Renal pelvis (tissue), 4 donors: ENCODE data around the gene SIK3. TPM values are rescaled to one million over a fixed set of nuclear protein-coding genes. Genes with fewer than 3 reads are reported as not detected.
"Not testable (repeated sequence)": the region's sequence is repeated elsewhere in the genome, so short reads cannot be mapped to it uniquely, and the experiment has no call there.

Source experiments
- DNase-seq: peaks from one replicate; pipeline ENCODE4 v3.0.0-alpha.2; 2013
- polyA plus RNA-seq, 3 donors: library from polyadenylated mRNA; unstranded; fragments of 120-200 nt; gene quantifications; one replicate each; pipeline ENCODE4 v1.2.1, GENCODE V29; 2013; ENCODE audit not compliant: insufficient read length in 3 of 3

Gene SIK3
- polyA plus RNA-seq, 3 donors = 34.9 to 46.3 (median 45.6) TPM

DNA sequence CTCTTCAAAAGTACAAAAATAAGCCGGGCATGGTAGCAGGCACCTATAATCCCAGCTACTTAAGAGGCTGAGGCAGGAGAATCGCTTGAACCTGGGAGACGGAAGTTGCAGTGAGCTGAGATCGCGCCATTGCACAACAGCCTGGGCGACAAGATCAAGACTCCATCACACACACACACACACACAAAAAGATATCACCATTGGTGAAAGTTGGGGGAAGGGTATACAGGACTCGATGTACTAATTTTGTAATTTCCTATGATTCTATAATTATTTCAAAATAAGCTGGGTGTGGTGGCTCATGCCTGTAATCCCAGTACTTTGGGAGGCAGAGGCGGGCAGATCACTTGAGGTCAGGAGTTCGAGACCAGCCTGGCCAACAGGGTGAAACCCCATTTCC lies 48.1 kb downstream of the SIK3 start:
- not testable (repeated sequence) for DNase-seq

DNA sequence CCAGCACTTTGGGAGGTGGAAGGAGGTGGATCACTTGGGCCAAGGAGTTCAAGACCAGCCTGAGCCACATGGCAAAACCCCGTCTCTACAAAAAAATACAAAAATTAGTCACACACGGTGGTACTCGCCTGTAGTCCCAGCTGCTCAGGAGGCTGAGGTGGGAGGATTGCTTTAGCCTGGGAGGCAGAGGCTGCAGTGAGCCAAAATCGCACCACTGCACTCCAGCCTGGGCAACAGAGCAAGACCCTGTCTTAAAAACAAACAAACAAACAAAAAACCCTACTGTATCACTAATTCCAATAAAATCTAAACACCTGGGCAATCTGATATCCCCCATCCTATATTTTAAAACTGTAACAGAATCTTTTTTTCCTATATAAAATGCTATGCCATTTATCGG lies 51.6 kb downstream of the SIK3 start:
- not testable (repeated sequence) for DNase-seq

DNA sequence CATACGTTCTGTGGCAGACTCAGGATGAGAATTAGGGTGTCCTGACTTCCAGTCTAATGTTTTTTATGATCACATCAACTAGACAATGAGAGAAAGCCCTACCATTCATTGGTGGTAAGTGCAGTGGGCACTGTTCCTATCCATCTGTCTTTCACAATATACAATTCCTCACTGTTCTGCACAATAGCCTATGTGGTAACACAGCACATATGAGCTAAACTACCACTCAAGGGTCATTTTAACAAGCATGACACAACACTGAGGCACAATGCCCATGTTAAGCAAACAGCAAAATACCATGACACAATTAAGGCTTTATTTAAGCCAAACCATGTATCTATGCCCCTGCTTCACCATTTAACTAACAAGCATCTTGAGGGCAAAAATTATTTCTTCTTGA lies 52.3 kb downstream of the SIK3 start:
- no peak for DNase-seq

DNA sequence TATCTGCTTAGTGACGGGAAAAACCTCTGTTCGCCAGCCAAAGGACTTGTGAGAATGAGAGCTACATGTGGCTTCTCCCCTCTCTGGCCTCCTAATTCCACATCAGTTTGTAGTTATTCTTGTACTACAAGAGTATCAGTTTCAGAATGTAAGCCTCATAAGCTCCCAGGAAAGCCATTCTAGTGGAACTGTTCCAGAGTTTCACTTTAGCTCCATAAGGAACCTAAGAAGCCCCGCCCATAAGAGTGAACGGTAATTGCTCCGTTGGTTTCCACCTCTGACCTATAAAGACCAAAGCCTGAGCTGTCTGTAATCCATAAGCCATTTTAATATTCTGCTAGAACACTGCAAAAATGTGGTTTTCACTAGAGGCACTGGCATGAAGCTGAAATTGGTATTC lies 53.0 kb downstream of the SIK3 start:
- peak; percentile 81 for DNase-seq

DNA sequence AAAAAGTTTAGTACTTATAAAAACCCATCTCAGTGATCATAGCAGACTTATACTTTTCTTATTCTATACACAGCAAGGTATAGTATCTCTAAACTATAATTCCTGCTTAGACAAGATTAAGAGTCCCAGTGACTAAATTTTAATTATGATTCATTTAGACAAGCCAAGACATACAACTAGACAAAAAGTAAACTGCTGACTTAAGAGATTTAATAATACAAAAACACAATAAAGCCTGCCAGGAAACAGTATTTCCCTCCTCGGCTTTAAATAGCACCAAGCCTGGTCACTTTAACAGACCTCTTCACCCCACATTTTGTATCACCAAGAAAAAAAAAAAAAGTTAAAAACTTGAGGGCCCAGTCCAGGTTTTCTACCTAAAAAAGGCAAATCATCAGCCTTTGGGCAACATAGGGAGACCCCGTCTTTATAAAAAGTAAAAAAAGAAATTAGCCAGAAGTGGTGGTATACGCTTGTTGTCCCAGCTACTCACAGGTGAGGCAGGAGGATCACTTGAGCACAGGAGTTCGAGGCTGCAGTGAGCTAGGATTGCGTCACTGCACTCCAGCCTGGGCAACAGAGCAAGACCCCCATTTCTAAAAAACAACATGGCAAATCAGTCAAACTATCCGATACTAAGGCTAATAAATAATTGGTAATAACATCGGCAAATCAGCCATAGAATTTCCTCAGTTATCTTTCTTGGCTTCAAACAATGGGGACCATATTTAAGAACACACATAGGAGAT lies 53.8 kb downstream of the SIK3 start:
- DNase-seq = no peak

DNA sequence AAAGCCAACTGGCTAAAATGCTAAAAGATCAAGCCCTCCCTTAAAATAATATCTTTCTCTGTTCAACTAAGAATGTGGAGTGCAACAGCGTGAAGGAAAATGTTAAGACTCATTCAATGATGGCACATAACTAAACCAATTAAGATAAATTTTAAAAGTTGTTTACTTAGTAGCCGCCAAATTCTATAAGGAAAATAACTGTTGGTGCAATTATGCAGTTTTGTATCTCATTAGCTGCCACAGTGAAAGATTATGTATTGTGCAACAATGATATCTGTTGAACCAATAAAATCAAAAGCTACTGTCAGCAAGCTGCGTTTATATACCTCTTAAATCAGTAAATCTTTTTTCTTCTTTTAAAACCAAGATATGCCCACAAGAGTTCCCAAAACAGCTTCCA lies 55.5 kb downstream of the SIK3 start:
- no peak for DNase-seq

DNA sequence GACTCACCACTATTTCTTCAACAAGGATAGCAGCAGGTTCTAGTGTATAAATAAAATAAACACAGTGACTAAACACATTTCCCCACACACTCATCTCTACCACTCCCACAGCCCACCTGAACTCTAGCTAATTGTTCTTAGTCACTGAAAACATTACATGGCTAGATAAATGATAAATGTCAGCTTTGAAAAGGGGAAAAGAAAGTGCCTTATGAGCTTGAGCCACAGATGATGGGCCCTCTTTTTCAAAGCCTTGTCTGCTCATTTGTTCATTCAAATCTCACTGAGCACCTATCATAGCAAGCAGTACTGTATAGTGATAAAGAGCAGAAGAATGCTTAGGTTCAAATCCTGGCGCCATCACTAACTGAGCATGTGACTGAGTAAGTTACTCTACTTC lies 58.3 kb downstream of the SIK3 start:
- DNase-seq = no peak

DNA sequence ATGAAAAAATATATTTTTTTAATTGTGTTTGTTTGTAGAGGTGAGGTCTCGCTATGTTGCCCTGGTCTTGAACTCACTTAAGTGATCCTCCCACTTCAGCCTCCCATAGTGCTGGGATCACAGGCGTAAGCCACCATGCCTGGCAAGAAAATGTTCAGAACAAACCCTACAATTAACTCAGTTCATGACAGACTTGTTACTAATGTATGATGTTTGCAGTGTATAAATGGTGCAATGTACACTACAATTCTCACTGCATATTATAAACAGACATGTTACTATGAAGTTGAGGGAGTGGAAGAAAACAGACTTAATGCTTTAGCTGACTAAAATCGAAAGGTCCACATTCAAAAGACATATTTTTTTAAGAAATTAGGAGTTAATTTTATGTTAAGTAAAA lies 59.0 kb downstream of the SIK3 start:
- DNase-seq = no peak

DNA sequence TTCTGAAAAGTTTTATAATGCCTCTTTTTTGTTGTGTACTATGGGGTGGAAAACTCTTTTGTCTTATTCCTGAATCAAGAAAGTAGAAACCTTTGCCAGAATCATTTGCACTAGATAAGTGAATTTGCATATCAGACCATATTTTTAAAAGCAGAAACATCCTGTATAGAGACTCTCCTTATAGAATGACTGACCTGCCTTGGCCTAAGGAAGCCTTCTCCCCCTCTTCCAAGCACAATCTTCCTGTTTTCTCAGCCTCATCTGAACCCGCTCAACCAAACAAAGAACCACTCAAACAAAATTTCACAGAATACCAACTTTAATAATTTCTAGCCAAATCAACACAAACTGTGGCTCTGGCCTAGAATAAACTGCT lies 60.3 kb downstream of the SIK3 start:
- DNase-seq = no peak

DNA sequence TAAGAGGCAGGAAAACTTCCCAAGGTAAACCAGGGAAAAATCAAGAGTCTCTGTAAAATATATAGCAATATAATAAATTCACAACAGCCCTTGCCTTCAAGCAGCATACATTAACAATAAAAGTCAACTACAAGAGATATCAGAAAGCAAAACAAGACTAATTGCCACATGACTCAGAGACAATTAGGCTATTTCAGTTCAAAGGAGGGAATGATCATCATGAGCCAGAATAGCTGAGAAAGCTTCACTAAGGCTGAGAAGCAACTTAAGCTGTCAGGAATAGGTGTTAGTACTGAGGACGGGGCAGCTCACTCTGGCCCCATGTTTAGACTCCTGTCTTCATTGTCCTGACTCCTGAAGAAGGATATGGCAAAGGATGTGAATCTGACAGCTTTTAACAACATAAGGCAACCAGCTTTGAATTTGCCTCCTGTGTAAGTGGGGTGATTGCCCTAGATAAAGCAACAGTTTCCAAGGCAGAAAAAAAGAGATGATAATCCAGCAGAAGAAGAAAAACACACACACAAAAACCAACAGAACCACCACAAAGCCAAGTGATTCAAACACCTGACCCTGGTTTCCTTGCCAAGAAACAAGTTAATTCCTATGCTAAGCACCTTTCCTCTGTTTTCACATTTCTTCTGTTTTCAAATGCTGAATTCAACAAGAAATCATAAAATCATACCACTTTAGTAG lies 60.8 kb downstream of the SIK3 start:
- no peak for DNase-seq

DNA sequence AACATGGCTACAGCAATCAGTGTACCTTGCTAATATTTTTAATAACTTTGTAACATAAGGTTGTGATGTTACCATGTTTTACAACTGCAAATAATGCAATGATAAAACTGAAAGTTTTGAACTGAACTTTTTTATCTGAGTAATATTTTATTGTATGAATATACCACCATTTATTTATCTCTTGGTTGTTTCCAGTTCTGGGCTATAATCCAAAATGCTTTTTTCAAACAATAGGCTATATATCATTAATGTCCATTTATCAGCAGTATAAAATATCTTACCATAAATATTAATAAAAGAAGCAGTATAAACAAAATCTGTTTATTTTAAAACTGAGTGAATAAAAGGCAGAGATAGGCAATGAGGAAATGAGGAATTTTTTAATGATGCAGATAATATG lies 63.3 kb downstream of the SIK3 start:
- no peak for DNase-seq

DNA sequence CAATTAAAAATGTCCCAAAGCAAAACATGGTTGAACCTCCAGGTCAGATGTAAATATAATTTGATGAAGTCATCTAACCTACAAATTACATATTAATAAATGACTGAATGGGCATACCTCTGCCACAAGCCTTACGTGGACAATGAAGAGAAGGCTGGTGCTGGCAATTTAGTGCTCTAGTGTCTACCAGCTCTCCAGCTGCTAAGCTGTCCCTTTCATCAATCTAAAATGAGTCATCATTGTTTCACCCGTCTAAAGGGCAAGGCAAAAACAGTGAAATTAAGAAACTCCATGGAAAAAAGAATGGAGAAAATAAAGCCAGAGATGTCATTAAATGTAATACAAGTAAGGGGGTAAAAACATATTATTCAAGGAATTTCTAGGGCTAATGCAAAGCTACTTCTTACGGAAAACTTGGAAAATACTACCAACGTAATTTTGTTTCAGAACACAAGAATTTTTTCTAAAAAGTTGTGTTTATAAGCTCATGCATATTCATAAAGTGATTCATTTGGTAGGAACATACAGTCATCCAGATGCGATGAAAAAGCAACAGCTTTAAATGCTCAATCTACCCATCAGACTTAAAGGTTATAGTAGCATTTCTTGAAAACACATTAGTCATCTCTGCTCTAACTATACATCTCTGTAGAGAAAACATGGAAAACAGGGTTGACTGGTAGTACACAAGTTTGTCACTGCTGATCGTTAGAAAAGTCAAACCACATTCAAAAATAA lies 71.5 kb downstream of the SIK3 start:
- no peak for DNase-seq

DNA sequence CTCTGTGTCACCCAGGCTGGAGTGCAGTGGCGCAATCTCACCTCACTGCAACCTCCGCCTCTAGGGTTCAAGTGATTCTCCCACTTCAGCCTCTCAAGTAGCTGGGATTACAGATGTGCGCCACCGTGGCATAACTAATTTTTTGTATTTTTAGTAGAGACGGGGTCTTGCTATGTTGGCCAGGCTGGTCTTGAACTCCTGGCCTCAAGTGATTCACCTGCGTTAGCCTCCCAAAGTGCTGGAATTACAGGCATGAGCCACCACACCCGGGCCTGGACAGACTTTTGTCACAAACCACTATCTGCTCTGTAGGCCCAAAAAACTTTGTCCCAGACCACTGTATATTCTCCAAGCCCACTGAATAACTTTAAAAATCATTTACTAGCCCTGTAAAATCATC lies 74.5 kb downstream of the SIK3 start:
- not testable (repeated sequence) for DNase-seq

DNA sequence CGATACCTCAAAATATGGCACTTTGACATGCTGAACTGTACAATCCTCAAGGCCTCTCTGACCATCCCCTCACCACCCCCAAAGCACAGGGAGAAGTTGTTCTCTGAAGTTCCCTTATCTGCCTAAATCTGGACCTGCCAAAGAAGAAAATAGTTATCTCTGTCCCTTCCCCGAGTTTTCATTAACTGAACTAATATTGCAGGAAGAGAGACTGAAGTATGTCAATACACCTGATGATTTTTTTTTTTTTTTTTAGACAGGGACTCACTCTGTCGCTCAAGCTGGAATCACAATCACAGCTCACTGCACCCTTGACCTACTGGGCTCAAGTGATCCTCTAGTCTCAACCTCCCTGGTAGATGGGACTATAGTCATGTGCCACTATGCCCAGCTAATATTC lies 75.0 kb downstream of the SIK3 start:
- DNase-seq = no peak

DNA sequence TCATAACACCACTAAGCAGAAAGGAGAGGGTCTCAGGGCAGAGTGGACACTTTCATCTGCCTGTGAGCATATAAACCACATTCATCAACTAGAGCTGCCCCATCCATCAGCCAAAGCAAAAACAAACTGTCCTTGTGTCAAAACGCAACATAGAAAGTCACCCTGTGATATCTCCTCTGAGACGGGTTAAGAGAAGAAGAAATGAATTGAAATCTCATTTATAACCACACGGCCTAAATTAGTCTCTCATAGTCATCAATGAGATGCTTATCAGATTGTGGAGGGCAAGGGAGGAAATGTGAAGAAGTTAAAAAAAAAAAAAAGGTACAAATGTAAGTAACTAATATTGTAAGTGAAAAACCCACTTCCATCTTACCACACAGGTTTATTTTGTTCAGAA lies 75.7 kb downstream of the SIK3 start:
- DNase-seq = no peak

DNA sequence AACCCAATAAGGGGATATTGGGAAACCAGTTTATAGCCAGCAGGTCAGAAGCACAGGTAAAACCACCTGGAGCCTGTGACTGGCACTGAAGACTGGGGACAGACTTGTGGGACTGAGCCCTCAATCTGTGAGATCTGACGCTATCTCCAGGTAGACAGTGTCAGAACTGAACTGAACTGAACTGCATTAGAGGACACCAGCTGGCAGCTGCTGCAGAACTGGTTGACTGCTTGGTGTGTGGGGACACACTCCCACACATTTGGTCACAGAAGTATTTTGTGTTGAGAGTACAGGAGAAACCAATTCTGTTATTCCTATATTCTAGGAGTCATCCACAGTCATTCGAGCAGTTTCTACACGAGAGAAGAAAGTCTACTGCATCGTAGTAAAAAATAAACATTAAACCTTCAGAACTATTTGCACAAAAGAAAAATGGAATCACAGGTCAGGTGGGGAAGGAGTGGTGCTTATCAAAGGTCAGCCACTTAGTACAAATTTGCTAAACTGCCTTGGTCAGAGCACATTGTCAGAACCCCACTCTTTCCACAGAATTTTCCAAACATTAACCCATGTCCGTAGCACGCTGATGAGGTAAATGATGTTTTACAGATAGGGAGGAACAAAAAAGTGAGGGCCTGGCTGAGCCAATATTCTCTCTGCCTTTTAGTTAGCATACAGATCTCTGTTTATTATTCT lies 77.2 kb downstream of the SIK3 start:
- DNase-seq = no peak

DNA sequence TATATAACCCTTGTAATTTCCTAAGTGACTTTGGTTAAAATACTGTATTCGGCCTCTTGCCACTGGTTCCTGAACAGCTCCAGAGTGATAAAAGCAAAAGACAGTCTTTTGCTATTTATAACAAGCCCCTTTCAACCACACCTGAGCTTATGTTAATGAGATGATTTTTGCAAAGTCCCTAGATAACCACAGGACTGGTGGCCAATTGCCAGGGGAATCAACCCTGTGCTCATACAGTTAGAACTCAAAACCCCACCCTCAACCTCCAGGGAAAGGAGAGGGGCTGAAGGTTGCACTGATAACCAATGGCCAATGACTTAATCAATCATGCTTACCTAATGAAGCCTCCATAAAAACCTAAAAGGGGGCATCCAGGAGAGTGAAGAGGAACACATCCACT lies 77.9 kb downstream of the SIK3 start:
- DNase-seq = no peak

DNA sequence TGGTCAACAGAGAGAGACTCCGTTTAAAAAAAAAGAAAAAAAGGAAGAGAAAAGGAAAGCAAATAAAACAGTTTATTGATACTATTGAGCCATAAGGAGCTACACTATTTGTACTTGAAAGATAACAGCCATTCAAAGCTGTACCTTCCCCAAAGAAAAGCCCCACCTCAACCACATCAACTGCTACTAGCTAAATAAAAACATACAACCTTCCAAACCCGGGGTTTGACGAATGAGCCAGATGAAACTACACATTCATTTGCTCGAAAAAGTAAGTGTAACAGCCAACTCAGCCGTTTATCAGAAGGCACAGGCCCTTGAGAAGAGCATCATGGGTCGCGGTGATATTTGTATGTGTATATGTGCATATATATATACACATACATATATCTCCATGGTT lies 78.4 kb downstream of the SIK3 start:
- no peak for DNase-seq

DNA sequence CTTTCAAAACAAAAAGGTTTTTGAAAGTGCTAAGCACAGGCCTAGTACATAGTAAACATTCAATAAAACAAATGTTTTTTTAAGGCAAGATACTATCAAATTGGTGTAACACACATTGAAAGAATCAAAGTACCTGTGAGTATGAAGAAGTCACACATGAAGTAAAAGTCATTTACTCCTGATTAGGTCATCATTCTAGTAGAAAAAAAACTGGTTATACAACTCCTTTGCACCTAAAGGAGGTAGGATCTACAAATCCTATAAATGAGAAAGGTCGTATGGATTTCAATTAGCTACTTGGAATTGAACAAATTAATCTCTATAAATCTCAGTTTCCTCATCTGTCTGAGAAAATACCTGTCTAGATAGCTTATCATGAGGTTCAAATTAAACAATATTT lies 80.8 kb downstream of the SIK3 start:
- DNase-seq = no peak

DNA sequence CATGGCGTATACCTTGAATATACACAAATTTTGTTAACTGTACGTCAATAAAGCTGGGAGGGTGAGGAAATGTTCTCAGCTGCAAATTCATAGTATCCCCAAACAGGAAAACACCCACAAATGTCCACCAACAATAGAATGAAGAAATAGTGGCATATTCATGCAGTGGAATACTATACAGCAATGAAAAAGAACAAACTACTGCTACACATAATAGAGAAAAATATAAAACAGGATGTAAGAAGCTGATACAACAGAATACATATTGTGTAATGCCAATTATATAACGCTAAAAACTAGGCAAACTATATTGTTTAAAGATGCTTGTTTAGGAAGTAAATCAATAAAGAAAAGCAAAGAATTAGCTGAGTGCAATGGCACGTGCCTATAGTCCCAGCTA lies 81.5 kb downstream of the SIK3 start:
- no peak for DNase-seq

DNA sequence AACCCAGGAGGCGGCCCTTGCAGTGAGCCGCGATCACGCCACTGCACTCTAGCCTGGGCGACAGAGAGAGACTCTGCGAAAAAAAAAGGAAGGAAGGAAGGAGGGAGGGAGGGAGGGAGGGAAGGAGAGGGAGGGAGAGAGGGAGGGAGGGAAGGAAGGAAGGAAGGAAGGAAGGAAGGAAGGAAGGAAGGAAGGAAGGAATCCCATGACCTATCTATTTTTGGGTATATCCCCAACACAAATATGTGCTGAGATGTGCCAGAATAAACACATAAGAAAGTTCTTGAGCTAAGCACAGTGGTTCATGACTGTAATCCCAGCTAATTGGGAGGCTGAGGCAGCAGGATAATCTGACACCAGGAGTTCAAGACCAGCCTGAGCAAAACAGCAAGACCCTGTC lies 82.0 kb downstream of the SIK3 start:
- DNase-seq = no peak

DNA sequence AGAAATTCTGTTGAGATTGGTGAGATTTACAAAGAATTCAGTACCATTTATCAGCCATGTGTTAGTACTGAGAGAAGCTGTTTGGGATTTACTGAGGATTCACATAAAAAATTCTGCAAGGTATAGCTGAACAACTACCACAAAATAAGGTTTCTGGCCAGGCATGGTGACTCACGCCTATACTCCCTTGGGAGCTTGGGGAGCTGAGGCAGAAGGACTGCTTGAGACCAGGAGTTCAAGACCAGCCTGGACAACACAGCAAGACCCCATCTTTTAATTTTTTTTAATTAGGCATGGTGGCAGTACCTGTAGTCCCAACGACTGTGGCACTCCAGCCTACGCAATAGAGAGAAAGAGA lies 86.7 kb downstream of the SIK3 start:
- DNase-seq = no peak
